ENCODE data around the gene RAP1A. TPM values are rescaled to one million over a fixed set of nuclear protein-coding genes. Genes with fewer than 3 reads are reported as not detected.

RAP1A gene
- polyA plus RNA-seq, 1 of the 3 experiments (the other 2 are of a cell fraction), result 17.7 TPM

DNA sequence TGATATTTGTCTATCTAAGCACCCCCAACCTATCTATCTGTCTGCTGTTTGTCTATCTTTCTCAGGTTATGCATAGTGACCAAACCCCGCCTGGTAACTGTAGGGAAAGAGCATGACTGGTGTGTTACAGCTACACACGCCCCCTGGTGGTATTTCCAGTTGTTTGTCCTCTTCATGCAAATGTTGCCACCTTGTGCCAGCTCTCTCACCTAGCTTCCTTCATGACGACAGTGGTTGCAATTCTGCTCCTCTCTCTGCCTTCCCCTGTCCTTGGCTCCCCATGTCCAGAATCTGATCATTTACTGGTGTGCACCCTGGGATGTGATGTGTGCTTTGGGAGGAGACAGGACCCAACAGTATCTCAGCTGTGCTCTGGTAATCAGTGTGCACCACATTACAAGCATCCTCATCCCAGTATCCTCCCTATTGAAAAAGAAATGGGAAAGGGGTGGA, 127.7 kb downstream of the RAP1A start (continued):
- TF ChIP-seq TAF1 (IDR thresholded peaks at IDR 0.05; ENCODE audit: borderline replicate concordance, low read depth, low read length) (no peak), CHD2 (IDR thresholded peaks at IDR 0.05; ENCODE audit: low read length, partially characterized antibody) (peak; percentile 11)

DNA sequence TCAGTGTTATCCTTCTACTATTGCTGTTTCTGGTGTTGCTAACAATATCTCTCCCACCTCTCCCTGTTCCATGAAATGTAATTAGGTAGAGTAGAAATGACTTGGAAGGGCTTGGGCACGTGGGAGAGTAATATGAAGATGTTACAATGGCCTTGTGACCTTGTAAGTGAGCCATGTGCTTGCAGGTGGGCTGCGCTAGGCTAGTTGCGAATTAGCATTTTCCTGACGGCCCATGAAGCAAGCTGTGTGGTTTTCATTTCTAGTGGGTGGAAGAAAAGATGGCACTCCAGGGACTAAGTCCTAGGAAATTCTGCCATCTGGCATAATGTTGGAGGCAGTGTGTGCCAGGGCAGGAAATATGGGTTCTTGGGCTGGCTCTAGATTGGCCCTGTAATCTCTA, 128.4 kb downstream of the RAP1A start:
- Histone ChIP-seq H3K4me2 (no peak overlapping the region), H3K9ac (no peak overlapping the region), H3K9me3 (no peaks in the 10 kb centered on the region), H3K4me3 (ENCODE audit: low read depth in 2 of 2, low read length in 1 of 2) (no peak overlapping the region), H3K79me2 (ENCODE audit: insufficient read depth) (no peaks in the 10 kb centered on the region), H2AFZ (ENCODE audit: low read depth) (no peak overlapping the region), H4K20me1 (ENCODE audit: insufficient read depth) (no peaks in the 10 kb centered on the region), H3K27ac (ENCODE audit: low read depth in 2 of 2, low read length in 1 of 2) (no peak overlapping the region), H3F3A (replicated peaks; ENCODE audit: insufficient read depth) (no peaks in the 10 kb centered on the region), H3K4me1 (ENCODE audit: control insufficient read depth in 1 of 2, insufficient read depth in 2 of 2, low read depth in 1 of 2, low read length in 1 of 2) (peaks cover 0 to 15% of the 10 kb centered on the region in 2 experiments; a peak in 1 of 4 replicates), H3K36me3 (replicated peaks in 1 of 2; ENCODE audit: control insufficient read depth in 1 of 2, insufficient read depth in 2 of 2, low read length in 1 of 2) (no peaks in the 10 kb centered on the region), H3K9me2 (no peaks in the 10 kb centered on the region), H3K27me3 (ENCODE audit: insufficient read depth) (no peaks in the 10 kb centered on the region)
- WGBS (ENCODE audit: low lambda C conversion rate), result 80% methylated on average over 4 of the region's 4 CpGs
- CTCF ChIA-PET, result interaction anchor here (1.0 to 8.3 kb wide), 8 partner anchors 9 to 266 kb away, joined by 3 to 72 read pairs (median 6); partner anchors contain the start of gene INKA2
- POLR2A ChIA-PET, result no interaction called here
- no peak for DNase-seq
- TF ChIP-seq JUND (IDR thresholded peaks at IDR 0.05), result no peak
- TF ChIP-seq ELF1 (IDR thresholded peaks at IDR 0.05), result no peak
- TF ChIP-seq, protein P1, sequence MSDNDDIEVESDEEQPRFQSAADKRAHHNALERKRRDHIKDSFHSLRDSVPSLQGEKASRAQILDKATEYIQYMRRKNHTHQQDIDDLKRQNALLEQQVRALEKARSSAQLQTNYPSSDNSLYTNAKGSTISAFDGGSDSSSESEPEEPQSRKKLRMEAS (IDR thresholded peaks at IDR 0.05; ENCODE audit: low read depth), result no peak
- no peak for TF ChIP-seq IRF3 (IDR thresholded peaks at IDR 0.05; ENCODE audit: low read depth, low read length)
- no peak for TF ChIP-seq NFIC (IDR thresholded peaks at IDR 0.05; ENCODE audit: borderline replicate concordance)
- no peak for TF ChIP-seq EP300 (IDR thresholded peaks at IDR 0.05; ENCODE audit: borderline replicate concordance in 1 of 2, low read depth in 1 of 2, low read length in 1 of 2)
- no peak for TF ChIP-seq TEAD4 (IDR thresholded peaks at IDR 0.05; ENCODE audit: borderline replicate concordance, insufficient read depth)
- TF ChIP-seq, protein P2, sequence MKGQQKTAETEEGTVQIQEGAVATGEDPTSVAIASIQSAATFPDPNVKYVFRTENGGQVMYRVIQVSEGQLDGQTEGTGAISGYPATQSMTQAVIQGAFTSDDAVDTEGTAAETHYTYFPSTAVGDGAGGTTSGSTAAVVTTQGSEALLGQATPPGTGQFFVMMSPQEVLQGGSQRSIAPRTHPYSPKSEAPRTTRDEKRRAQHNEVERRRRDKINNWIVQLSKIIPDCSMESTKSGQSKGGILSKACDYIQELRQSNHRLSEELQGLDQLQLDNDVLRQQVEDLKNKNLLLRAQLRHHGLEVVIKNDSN (IDR thresholded peaks at IDR 0.05; ENCODE audit: borderline replicate concordance, low read depth), result no peak
- TF ChIP-seq CHD2 (IDR thresholded peaks at IDR 0.05; ENCODE audit: low read length, partially characterized antibody), result no peak
- no peak for TF ChIP-seq EZH2phosphoT487 (IDR thresholded peaks at IDR 0.05; ENCODE audit: borderline replicate concordance, low read depth)

DNA sequence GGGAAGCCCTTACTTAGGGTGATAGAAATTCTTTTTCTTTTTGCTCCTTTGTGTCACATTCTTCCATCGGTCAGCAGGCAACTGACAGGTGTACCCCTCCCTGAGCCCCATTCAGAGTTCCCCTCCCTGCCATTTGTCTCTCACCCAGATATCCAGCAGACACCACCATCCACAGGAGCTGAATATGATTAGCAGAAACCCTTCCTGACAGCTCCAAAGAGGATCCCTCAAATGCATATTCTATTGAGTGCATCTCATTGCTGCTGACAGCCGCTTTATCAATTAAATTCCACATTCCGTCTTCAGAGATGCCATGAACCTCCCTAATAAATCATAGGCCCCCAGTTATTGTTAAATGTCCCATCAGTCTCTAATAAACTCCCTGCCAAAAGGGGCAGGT, 130.0 kb downstream of the RAP1A start:
- H3K27me3 ChIP-seq (ENCODE audit: insufficient read depth), result no peaks in the 10 kb centered on the region
- no peak overlapping the region for H2AFZ ChIP-seq (ENCODE audit: low read depth)
- H3K4me1 ChIP-seq (ENCODE audit: control insufficient read depth in 1 of 2, insufficient read depth in 2 of 2, low read depth in 1 of 2, low read length in 1 of 2), result peaks cover 3 to 16% of the 10 kb centered on the region in 2 experiments; a peak in 2 of 4 replicates
- CTCF ChIA-PET, result interaction anchor here (1.0 to 8.3 kb wide), 5 partner anchors 20 to 272 kb away, joined by 3 to 72 read pairs (median 9); no protein-coding TSS in a partner anchor
- no peak overlapping the region for H3K4me2 ChIP-seq
- no peaks in the 10 kb centered on the region for H4K20me1 ChIP-seq (ENCODE audit: insufficient read depth)
- no peaks in the 10 kb centered on the region for H3K9me3 ChIP-seq
- DNase-seq, result no peak
- POLR2A ChIA-PET, result interaction anchor here (3.7 kb wide), 1 partner anchor 10 kb away, joined by 19 read pairs; the partner anchor contains the start of gene INKA2
- H3K27ac ChIP-seq (ENCODE audit: low read depth in 2 of 2, low read length in 1 of 2), result no peak overlapping the region
- H3K9me2 ChIP-seq, result no peaks in the 10 kb centered on the region
- no peak overlapping the region for H3K4me3 ChIP-seq (ENCODE audit: low read depth in 2 of 2, low read length in 1 of 2)
- no peaks in the 10 kb centered on the region for H3K79me2 ChIP-seq (ENCODE audit: insufficient read depth)
- no peak overlapping the region for H3K9ac ChIP-seq
- H3K36me3 ChIP-seq (replicated peaks in 1 of 2; ENCODE audit: control insufficient read depth in 1 of 2, insufficient read depth in 2 of 2, low read length in 1 of 2), result no peaks in the 10 kb centered on the region
- peaks cover 1% of the 10 kb centered on the region for H3F3A ChIP-seq (replicated peaks; ENCODE audit: insufficient read depth)
- WGBS (ENCODE audit: low lambda C conversion rate), result 64% methylated on average over 3 of the region's 3 CpGs
- TF ChIP-seq TEAD4 (IDR thresholded peaks at IDR 0.05; ENCODE audit: borderline replicate concordance, insufficient read depth), result no peak
- no peak for TF ChIP-seq PBX3 (IDR thresholded peaks at IDR 0.05)
- no peak for TF ChIP-seq TCF12 (IDR thresholded peaks at IDR 0.05)
- no peak for TF ChIP-seq YY1 (IDR thresholded peaks at IDR 0.05; ENCODE audit: low read depth)
- no peak for TF ChIP-seq RXRA (IDR thresholded peaks at IDR 0.05; ENCODE audit: borderline replicate concordance, low read depth)
- no peak for TF ChIP-seq RFX5 (IDR thresholded peaks at IDR 0.05; ENCODE audit: low read length)
- TF ChIP-seq, protein P2 (IDR thresholded peaks at IDR 0.05; ENCODE audit: borderline replicate concordance, low read depth), result no peak
- no peak for TF ChIP-seq JUND (IDR thresholded peaks at IDR 0.05)
- TF ChIP-seq MXI1 (IDR thresholded peaks at IDR 0.05; ENCODE audit: low read depth, low read length), result no peak
- TF ChIP-seq FOSL2 (IDR thresholded peaks at IDR 0.05; ENCODE audit: borderline replicate concordance, low read depth), result no peak
- TF ChIP-seq ZBTB33 (IDR thresholded peaks at IDR 0.05; ENCODE audit: borderline replicate concordance, low read depth), result no peak
- no peak for TF ChIP-seq GABPA (IDR thresholded peaks at IDR 0.05; ENCODE audit: low read depth)
- TF ChIP-seq NFIC (IDR thresholded peaks at IDR 0.05; ENCODE audit: borderline replicate concordance), result no peak
